NCI-H2227 treated with DMSO at 0.1 percent for 48 hours (cell line): ENCODE results near the gene AVPR1A.
A peak's percentile ranks its signal among the peaks of the same experiment; 100 is the strongest.
"Not testable (repeated sequence)": the region's sequence is repeated elsewhere in the genome, so short reads cannot be mapped to it uniquely, and the experiment has no call there.

Experiments used
- DNase-seq: peaks from one replicate; lab custom pipeline; 2025; lab: John Stamatoyannopoulos, UW

The AVPR1A gene

GRCh38 chr12:63150713-63151622 is at the start of gene AVPR1A:
AVPR1A (minus strand) TSS chr12:63151201; CDS start chr12:63150836, 365 bp downstream.
- DNase-seq, result no peak

GRCh38 chr12:63196168-63196567 is 45.2 kb upstream of the AVPR1A start:
- DNase-seq, result no peak

- DNase-seq, result no peak
Observed at GRCh38 chr12:63179224-63179623, 28.2 kb upstream of the AVPR1A start.

- no peak for DNase-seq
Observed at GRCh38 chr12:63170321-63170720, 19.3 kb upstream of the AVPR1A start.

GRCh38 chr12:63167741-63168140 is 16.7 kb upstream of the AVPR1A start:
- not testable (repeated sequence) for DNase-seq

- no peak for DNase-seq
Observed at GRCh38 chr12:63164911-63165310, 13.9 kb upstream of the AVPR1A start.

- no peak for DNase-seq
Observed at GRCh38 chr12:63163541-63163940, 12.5 kb upstream of the AVPR1A start.

- DNase-seq, result no peak
Observed at GRCh38 chr12:63155375-63155774, 4.4 kb upstream of the AVPR1A start.

- DNase-seq, result no peak
Observed at GRCh38 chr12:63154560-63154959, 3.6 kb upstream of the AVPR1A start.

- no peak for DNase-seq
Observed at GRCh38 chr12:63152321-63152700, 1.3 kb upstream of the AVPR1A start.

- peak; percentile 47 for DNase-seq
Observed at GRCh38 chr12:63151623-63152320, 771 bp upstream of the AVPR1A start.

- no peak for DNase-seq
Observed at GRCh38 chr12:63149909-63150712, 890 bp downstream of the AVPR1A start.

GRCh38 chr12:63144556-63144955 is 6.4 kb downstream of the AVPR1A start:
- no peak for DNase-seq

- DNase-seq, result no peak
Observed at GRCh38 chr12:63138488-63138887, 12.5 kb downstream of the AVPR1A start.

- DNase-seq, result no peak
Observed at GRCh38 chr12:63133981-63134380, 17.0 kb downstream of the AVPR1A start.

GRCh38 chr12:63132201-63132600 is 18.8 kb downstream of the AVPR1A start:
- no peak for DNase-seq

GRCh38 chr12:63129927-63130326 is 21.1 kb downstream of the AVPR1A start:
- DNase-seq, result no peak

GRCh38 chr12:63124778-63125177 is 26.2 kb downstream of the AVPR1A start:
- no peak for DNase-seq

GRCh38 chr12:63103494-63104131 is 47.4 kb downstream of the AVPR1A start:
- peak; percentile 4 for DNase-seq

GRCh38 chr12:63101920-63102319 is 49.1 kb downstream of the AVPR1A start:
- no peak for DNase-seq

GRCh38 chr12:63098851-63099250 is 52.1 kb downstream of the AVPR1A start:
- DNase-seq, result no peak
